Endothelial cell of umbilical vein (primary cell): ENCODE data around the gene PLEKHG3. TPM values are rescaled to one million over a fixed set of nuclear protein-coding genes. Genes with fewer than 3 reads are reported as not detected.

Experiments used
- BruUV-seq: library from RNA; stranded (reverse); fragments of 400-500 nt; replicated peaks from 2 replicates; lab custom pipeline; 2021; lab: Mats Ljungman, UMichigan
- CTCF ChIA-PET: fragments of 300-600, 350-600 bp; sonication (Branson Sonifier 250); formaldehyde crosslinking; loops from one replicate; lab custom pipeline; 2021; ENCODE audit warnings: antibody characterized with exemption, inconsistent platforms; lab: Charles Lee
- POLR2A ChIA-PET: fragments of 300-600, 350-600 bp; sonication (Branson Sonifier 250); formaldehyde crosslinking; loops from one replicate; lab custom pipeline; 2021; ENCODE audit warnings: antibody characterized with exemption, inconsistent platforms; lab: Charles Lee
- DNase-seq: peaks from one replicate; pipeline ENCODE4 v3.0.0-alpha.2; 2011; ENCODE audit warnings: low read depth, low spot score
- FAIRE-seq: peaks from 2 replicates; lab custom pipeline; 2011; peaks lifted over from hg19 to GRCh38; lab: Jason Lieb, UNC
- H2AFZ ChIP-seq: 2 replicates; pipeline ENCODE4 v1.6.0; 2012; ENCODE audit warnings: low read depth, low read length, control low read depth, inconsistent platforms
- H3K27ac ChIP-seq: 2 replicates; pipeline ENCODE4 v1.5.1; 2011; ENCODE audit warnings: low read depth, mild to moderate bottlenecking, control low read depth, low read length, moderate library complexity; ENCODE audit not compliant: insufficient read depth
- H3K27me3 ChIP-seq, 2 experiments: 2 replicates each; pipeline versions ENCODE4 v1.6.0 to v1.6.1; 2011; ENCODE audit warnings: low read length in 2 of 2, mixed read lengths in 1 of 2; ENCODE audit not compliant: control insufficient read depth in 2 of 2, insufficient read depth in 2 of 2
- H3K36me3 ChIP-seq, 2 experiments: 2 replicates in 1 of 2; 3 replicates in 1 of 2; pipeline ENCODE4 v1.5.1; 2011; ENCODE audit warnings: low read length in 2 of 2, mild to moderate bottlenecking in 1 of 2, moderate library complexity in 1 of 2; ENCODE audit not compliant: control insufficient read depth in 2 of 2, insufficient read depth in 2 of 2; ENCODE audit errors: extremely low read depth in 1 of 2
- H3K4me1 ChIP-seq: 3 replicates; pipeline ENCODE4 v1.5.1; 2011; ENCODE audit warnings: mild to moderate bottlenecking, low read length; ENCODE audit not compliant: control insufficient read depth, insufficient read depth; ENCODE audit errors: extremely low read depth
- H3K4me2 ChIP-seq: 2 replicates; pipeline ENCODE4 v1.6.1; 2011; ENCODE audit warnings: low read length, control low read depth, mixed read lengths; ENCODE audit not compliant: insufficient read depth
- H3K4me3 ChIP-seq, 3 experiments: fragments of 200-600 bp in 1 of 3; sonication (generic), shearing (Covaris generic) in 1 of 3; replicated peaks in 1 of 3; 2 replicates each; pipeline ENCODE4 v1.5.1; 2011 to 2016; ENCODE audit warnings: control low read depth in 3 of 3, low read length in 3 of 3, mild to moderate bottlenecking in 2 of 3, inconsistent platforms in 1 of 3, low read depth in 1 of 3, moderate library complexity in 1 of 3; ENCODE audit not compliant: insufficient read depth in 1 of 3
- H3K79me2 ChIP-seq: 2 replicates; pipeline ENCODE4 v1.6.0; 2012; ENCODE audit warnings: low read length, inconsistent platforms; ENCODE audit not compliant: control insufficient read depth, insufficient read depth
- H3K9ac ChIP-seq: replicated peaks from 2 replicates; pipeline ENCODE3; 2011; ENCODE audit warnings: low read length, control low read depth; ENCODE audit not compliant: insufficient read depth; ENCODE audit errors: extremely low read depth
- H3K9me1 ChIP-seq: replicated peaks from 3 replicates; pipeline ENCODE4 v1.6.0; 2011; ENCODE audit warnings: mild to moderate bottlenecking, low read length; ENCODE audit not compliant: control insufficient read depth, insufficient read depth; ENCODE audit errors: extremely low read depth
- H3K9me3 ChIP-seq: replicated peaks from 2 replicates; pipeline ENCODE4 v1.5.1; 2012; ENCODE audit warnings: low read length, inconsistent platforms; ENCODE audit not compliant: control insufficient read depth, insufficient read depth
- H4K20me1 ChIP-seq: replicated peaks from 2 replicates; pipeline ENCODE3; 2011; ENCODE audit warnings: mild to moderate bottlenecking, low read length; ENCODE audit not compliant: control insufficient read depth, insufficient read depth; ENCODE audit errors: extremely low read depth
- EZH2 ChIP-seq: IDR thresholded peaks from 2 replicates; pipeline ENCODE4 v1.6.1; 2012; ENCODE audit warnings: borderline replicate concordance, low read depth, mild to moderate bottlenecking, moderate library complexity, low read length, inconsistent platforms; ENCODE audit not compliant: severe bottlenecking
- FOS ChIP-seq: IDR thresholded peaks from 2 replicates; pipeline ENCODE4 v1.6.1; 2011; ENCODE audit warnings: mild to moderate bottlenecking, low read length, moderate library complexity, borderline replicate concordance; ENCODE audit not compliant: insufficient read depth
- GATA2 ChIP-seq: IDR thresholded peaks from 2 replicates; pipeline ENCODE4 v1.7.0; 2011; ENCODE audit warnings: low read depth, mild to moderate bottlenecking, moderate library complexity, mixed read lengths, low read length; ENCODE audit not compliant: insufficient read length, insufficient read depth
- JUN ChIP-seq: IDR thresholded peaks from 2 replicates; pipeline ENCODE4 v1.6.1; 2011; ENCODE audit warnings: borderline replicate concordance, low read depth; ENCODE audit not compliant: insufficient read length, insufficient read depth
- MAX ChIP-seq: IDR thresholded peaks from 2 replicates; pipeline ENCODE4 v1.6.1; 2011; ENCODE audit not compliant: insufficient read depth, insufficient read length
- MYC ChIP-seq: IDR thresholded peaks from one replicate; pipeline ENCODE4 v1.6.1; 2011; ENCODE audit warnings: mild to moderate bottlenecking, low read depth, low read length
- POLR2A ChIP-seq: IDR thresholded peaks from 2 replicates; pipeline ENCODE4 v1.6.1; 2012; ENCODE audit warnings: low read depth, mild to moderate bottlenecking, control low read depth, low read length
- POLR2AphosphoS5 ChIP-seq: IDR thresholded peaks from 2 replicates; pipeline ENCODE4 v1.6.1; 2012; ENCODE audit warnings: low read depth, mild to moderate bottlenecking, control low read depth, low read length, moderate library complexity; ENCODE audit not compliant: insufficient read depth
- dilution Hi-C: fragments of 300-500 bp; cut with MboI; formaldehyde crosslinking; loops from one replicate; pipeline ENCODE4 v1.15.0; 2019; ENCODE audit warnings: low sequenced_read_pairs; ENCODE audit not compliant: extremely low pct_ligation_motif_present
- intact Hi-C: fragments of 100-400 bp; cut with micrococcal nuclease; formaldehyde crosslinking; loops from one replicate; pipeline ENCODE4 v1.10.0; 2022
- polyA plus RNA-seq, 4 experiments: library from polyadenylated mRNA; depleted of rRNA in 3 of 4; stranded (reverse) in 3 of 4; unstranded in 1 of 4; fragments of >200 nt; gene quantifications; 2 replicates each; pipeline versions ENCODE4 v1.2.1 to v1.2.3, GENCODE V29; 2011 to 2012; ENCODE audit warnings: missing spikeins in 1 of 4
- total RNA-seq: library from RNA; stranded (reverse); gene quantifications from 2 replicates; pipeline ENCODE4 v1.2.3, GENCODE V29; 2021
- TF ChIP-seq, protein P1 (sequence below), 2 donors: IDR thresholded peaks; 1 replicate in 1 of 2; 2 replicates in 1 of 2; pipeline ENCODE4 v1.5.1; 2011; ENCODE audit warnings: low read length in 2 of 2, mild to moderate bottlenecking in 2 of 2, moderate library complexity in 2 of 2, control low read depth in 1 of 2, inconsistent platforms in 1 of 2, low read depth in 1 of 2; ENCODE audit not compliant: insufficient read depth in 1 of 2; ENCODE audit errors: extremely low read depth in 1 of 2

PLEKHG3 gene
- total and polyA plus RNA-seq, 2 donors (not counting 3 experiments of a cell fraction or from before 2014, with no cell fraction given), result 6.6 to 8.0 TPM

DNA sequence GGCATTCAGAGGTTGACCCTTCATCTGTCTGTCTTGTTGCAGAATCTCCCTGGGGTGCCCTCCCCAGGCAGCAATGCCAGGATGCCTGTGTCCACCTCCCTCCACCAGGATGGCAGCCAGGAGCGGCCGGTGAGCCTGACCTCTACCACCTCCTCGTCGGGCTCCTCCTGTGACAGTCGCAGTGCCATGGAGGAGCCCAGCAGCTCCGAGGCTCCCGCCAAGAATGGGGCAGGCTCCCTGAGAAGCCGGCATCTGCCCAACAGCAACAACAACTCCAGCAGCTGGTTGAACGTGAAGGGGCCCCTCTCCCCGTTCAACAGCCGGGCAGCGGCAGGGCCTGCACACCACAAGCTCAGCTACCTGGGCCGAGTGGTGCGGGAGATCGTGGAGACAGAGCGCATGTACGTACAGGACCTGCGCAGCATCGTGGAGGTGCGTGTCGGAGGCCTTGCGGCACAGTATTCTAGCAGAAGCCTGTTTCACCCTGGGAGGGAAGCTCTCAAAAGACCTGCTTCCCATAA, 23.4 kb downstream of the PLEKHG3 start:
- Histone ChIP-seq H3K79me2 (no peaks in the 10 kb centered on the region), H3K36me3 (no peaks in the 10 kb centered on the region), H4K20me1 (no peaks in the 10 kb centered on the region), H3K27me3 (no peaks in the 10 kb centered on the region), H3K4me1 (no peaks in the 10 kb centered on the region), H2AFZ (no peak overlapping the region), H3K27ac (no peak overlapping the region), H3K9ac (no peak overlapping the region), H3K9me3 (no peaks in the 10 kb centered on the region), H3K4me3 (no peak overlapping the region), H3K4me2 (no peak overlapping the region), H3K9me1 (no peaks in the 10 kb centered on the region)
- POLR2A ChIA-PET, result no interaction called here
- CTCF ChIA-PET, result interaction anchor here (0.9 kb wide), 1 partner anchor 184 kb away, joined by 3 read pairs; no protein-coding TSS in a partner anchor
- TF ChIP-seq EZH2, result no peak
- TF ChIP-seq, protein P1, sequence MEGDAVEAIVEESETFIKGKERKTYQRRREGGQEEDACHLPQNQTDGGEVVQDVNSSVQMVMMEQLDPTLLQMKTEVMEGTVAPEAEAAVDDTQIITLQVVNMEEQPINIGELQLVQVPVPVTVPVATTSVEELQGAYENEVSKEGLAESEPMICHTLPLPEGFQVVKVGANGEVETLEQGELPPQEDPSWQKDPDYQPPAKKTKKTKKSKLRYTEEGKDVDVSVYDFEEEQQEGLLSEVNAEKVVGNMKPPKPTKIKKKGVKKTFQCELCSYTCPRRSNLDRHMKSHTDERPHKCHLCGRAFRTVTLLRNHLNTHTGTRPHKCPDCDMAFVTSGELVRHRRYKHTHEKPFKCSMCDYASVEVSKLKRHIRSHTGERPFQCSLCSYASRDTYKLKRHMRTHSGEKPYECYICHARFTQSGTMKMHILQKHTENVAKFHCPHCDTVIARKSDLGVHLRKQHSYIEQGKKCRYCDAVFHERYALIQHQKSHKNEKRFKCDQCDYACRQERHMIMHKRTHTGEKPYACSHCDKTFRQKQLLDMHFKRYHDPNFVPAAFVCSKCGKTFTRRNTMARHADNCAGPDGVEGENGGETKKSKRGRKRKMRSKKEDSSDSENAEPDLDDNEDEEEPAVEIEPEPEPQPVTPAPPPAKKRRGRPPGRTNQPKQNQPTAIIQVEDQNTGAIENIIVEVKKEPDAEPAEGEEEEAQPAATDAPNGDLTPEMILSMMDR (IDR thresholded peaks at IDR 0.05; ENCODE audit: extremely low read depth in 1 of 2, insufficient read depth in 1 of 2, low read depth in 1 of 2, low read length in 2 of 2), result no peak
- TF ChIP-seq POLR2A, result no peak
- no peak for TF ChIP-seq JUN
- TF ChIP-seq FOS, result no peak
- no peak for TF ChIP-seq MYC
- no peak for TF ChIP-seq POLR2AphosphoS5
- no peak for TF ChIP-seq GATA2
- TF ChIP-seq MAX, result no peak
- intact Hi-C loops, result no loop called here
- dilution Hi-C loops, result no loop called here
- no TSS peak for BruUV-seq
- FAIRE-seq, result no peak
- no peak for DNase-seq
